Measurements from ENCODE around the gene MAPK11.

DNA sequence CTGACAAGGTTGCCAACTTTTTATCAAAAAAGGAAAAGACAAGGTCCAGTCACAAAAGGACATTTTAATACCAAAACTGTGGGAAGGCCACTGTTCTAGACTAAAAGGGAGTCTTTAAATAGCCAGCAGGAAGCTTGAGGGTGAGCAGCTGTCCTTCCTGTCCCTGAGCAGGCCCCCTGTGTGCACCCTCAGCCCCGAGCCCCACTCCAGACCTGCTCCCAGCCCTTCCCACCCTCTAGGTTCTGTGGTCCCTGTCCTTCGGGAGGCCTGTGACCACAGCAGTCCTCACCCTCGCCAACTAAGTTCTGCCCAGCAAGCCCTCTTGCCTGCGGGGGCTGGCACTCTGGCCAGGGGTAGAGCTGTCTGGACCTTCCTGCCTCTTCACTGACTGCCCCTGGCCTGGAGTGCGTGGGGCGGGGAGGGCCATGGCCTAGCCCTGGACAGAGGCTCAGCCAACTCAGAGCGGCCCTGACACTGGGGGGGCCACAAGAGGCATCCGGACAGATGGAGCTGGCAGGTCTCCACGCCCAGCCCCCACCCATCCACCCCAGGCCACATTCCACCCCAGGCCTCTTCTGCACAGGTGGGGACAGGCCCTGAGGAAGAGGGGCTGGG is 38.9 kb upstream of the MAPK11 start:
- no peak for TF ChIP-seq POLR2A (IDR thresholded peaks at IDR 0.05; ENCODE audit: low read length)
- TF ChIP-seq GATA1 (IDR thresholded peaks at IDR 0.05; ENCODE audit: low read depth, low read length): no peak
